ENCODE measurements around the gene PDE4D.

DNA sequence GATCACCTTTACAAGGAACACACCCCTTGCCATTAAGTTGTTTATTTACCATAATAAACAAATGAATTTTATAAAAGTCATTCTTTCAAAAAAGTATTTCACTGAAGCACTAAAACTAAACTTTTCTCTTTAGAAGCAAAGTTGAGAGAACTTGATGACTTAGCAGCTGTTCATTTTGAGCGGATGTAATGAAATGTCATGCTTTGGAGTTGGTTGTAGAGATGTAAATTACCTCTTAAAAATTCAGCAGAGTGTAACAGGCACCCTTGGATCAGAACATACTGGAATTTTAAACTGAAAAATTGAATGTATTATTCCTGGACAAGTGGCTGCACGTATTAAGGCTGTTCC is 617.2 kb downstream of the PDE4D start:
- TF ChIP-seq, protein P1, sequence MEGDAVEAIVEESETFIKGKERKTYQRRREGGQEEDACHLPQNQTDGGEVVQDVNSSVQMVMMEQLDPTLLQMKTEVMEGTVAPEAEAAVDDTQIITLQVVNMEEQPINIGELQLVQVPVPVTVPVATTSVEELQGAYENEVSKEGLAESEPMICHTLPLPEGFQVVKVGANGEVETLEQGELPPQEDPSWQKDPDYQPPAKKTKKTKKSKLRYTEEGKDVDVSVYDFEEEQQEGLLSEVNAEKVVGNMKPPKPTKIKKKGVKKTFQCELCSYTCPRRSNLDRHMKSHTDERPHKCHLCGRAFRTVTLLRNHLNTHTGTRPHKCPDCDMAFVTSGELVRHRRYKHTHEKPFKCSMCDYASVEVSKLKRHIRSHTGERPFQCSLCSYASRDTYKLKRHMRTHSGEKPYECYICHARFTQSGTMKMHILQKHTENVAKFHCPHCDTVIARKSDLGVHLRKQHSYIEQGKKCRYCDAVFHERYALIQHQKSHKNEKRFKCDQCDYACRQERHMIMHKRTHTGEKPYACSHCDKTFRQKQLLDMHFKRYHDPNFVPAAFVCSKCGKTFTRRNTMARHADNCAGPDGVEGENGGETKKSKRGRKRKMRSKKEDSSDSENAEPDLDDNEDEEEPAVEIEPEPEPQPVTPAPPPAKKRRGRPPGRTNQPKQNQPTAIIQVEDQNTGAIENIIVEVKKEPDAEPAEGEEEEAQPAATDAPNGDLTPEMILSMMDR (IDR thresholded peaks at IDR 0.05): no peak
- no peak for TF ChIP-seq POLR2A (IDR thresholded peaks at IDR 0.05)

Measured in heart left ventricle (tissue), 13 donors.